ENCODE results near the gene ZIC5.

DNA sequence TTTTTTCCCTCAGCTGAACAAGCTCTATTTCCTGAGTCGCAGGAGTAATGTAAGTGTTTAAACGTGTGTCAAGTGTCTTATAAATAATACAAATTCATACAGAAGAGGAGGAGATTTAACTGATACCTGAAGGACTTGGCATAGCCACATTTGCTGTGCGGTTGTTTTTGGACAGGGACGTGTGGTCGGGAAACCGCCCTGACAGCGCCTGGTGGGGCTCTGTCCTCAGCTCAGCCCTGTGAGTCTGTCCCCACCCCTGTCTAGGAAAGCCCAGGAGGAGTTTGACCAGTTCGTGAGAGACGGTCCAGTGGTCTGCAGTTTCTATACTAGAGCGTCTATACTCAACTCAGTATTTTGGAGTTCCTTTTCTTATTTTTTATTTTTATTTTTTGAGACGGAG is 26.7 kb upstream of the ZIC5 start:
- TF ChIP-seq POLR2A (IDR thresholded peaks at IDR 0.05) = no peak
- no peak for TF ChIP-seq EP300 (IDR thresholded peaks at IDR 0.05)
